ENCODE measurements around the gene SNAI3.

The SNAI3 gene

DNA sequence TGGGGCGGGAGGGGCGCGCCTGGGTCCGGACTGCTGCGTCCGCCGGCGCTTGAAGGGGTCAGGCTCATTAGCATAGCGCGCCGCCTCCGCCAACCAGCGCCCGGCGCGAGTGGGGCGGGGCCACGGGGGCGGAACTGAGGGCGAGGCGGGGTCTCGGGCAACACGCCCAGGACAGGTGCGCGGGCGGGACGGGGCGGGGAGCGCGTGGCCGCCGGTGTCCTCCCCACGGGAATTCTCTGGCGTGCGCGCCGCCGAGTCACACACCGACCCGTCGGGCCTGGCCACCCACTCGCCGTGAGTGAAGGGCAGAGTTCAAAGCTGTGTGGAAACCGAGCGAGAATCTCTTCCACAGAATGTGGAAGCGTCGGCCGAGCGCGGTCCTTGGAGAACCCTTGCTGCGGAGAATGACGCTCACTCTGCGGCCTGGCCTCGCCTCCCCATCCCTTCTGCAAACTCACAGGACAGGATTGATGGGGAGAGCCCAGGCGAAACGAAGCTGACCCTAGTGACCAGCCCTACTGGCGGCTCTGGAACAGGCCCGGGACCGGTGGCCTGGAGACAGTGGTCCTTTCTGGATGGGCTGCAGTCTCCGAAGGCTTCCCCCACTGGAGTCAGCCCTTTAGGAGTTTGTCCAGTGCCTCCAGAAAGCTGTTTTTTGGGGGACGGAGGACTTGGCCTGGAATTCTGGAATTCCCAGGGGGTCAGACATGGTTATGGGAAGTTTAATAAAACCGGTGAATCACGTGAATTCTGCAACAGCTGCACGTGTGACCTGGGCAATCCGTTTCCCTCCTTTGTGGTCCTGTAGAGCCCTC lies at the start of gene SNAI3:
Gene SNAI3 (minus strand): TSS at position 69 of the 815 bp plus-strand sequence. CDS start 101 bp downstream, outside the sequence.
- DNase-seq, result peak in 1 of 2 experiments; percentile 59

- no peak for DNase-seq
Observed at GRCh38 chr16:88736088-88736487, 49.8 kb upstream of the SNAI3 start.

DNA sequence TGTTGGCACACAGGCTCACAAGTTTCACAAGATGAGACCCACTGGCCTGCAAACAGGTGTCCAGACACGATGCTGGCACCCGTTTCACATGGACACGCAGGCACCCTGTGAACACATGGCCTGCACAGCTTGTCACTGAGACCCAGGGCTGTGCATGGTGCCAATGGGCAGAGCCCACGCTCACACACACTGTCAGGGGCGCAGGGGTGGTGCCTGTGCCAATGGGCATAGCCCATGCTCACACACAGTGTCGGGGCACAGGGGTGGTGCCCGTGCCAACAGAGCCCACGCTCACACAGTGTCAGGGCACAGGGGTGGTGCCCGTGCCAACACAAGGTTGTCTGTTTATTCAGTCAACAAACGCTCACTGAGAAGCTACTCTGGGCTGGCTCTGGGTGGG lies 49.3 kb upstream of the SNAI3 start:
- DNase-seq, result no peak

GRCh38 chr16:88735121-88735520 lies 48.8 kb upstream of the SNAI3 start:
- DNase-seq, result no peak

GRCh38 chr16:88734361-88734728 lies 48.0 kb upstream of the SNAI3 start:
- no peak for DNase-seq

- no peak for DNase-seq
Observed at GRCh38 chr16:88733630-88734360, 47.5 kb upstream of the SNAI3 start.

DNA sequence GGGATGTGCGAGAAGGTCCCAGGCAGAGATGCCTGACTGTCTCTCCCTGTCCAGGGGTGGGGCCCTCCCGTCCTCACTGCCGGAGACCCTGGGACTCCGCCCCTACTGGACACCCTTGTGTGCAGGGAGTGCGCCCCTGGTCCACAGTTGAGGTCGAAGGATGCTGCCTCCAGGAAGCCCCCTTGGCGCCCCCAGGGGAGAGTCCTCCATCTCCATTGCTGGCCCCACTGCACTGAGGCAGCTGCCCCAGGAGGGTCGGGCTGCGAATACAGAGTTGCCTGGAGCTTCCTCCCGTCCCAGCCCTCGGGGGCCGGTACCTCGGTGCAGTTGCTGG lies 46.6 kb upstream of the SNAI3 start:
- no peak for DNase-seq

DNA sequence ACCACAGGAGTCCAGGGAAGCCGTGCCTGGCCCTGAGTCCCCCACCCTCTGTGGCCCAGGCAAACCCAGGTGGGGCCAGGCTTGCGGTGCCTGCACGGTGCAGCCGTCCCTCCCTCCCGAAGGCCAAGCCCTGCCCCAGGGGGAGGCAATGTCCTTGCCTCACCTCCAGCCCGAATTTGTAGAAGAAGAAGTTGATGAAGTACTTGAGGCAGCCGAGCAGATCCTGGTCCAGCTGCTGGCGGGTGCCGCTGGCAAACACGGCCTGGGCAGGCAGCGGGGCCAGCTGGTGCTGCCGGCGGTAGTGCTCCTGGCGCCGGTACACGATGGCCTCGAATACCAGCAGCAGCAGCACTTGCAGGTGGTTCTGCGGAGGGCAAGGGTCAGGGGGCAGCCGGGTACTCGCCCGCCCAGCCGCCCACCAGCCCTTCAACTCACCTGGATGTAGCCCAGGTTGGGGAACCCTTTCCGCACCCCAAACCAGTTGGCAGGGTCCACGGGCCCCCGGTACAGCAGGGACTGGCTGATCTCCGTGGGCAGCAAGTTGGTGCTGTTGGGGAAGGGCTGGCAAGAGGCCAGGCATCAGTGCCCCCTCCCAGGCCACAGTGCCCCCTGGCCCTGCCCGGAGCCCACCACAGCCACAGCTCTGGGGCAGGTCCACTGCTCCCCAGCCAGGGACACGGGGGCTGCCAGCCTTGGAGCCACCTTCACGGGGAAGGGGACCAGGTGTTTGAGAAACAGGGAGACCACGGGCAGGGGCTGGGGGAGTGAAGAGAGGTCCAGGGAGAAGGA lies 46.1 kb upstream of the SNAI3 start:
- DNase-seq, result peak in 1 of 2 experiments; percentile 48

DNA sequence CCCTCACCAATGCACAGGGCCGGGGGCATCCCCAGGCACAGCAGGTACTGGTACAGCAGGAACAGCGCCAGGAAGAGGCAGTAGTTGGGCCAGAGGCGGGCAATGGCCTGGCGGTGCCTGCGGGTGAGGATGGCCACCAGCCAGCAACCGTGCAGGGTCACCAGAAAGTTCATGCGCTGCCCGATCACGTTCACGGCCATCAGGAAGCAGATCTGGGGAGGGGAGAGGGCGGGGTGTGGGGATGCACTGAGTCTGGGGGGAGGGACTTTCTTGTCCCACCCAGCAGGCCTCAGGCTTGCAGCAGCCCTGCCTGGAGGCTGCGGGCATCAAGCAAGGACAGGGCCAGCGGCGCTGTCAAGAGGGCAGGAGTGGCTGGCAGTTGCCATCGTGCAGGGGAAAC lies 45.4 kb upstream of the SNAI3 start:
- no peak for DNase-seq

DNA sequence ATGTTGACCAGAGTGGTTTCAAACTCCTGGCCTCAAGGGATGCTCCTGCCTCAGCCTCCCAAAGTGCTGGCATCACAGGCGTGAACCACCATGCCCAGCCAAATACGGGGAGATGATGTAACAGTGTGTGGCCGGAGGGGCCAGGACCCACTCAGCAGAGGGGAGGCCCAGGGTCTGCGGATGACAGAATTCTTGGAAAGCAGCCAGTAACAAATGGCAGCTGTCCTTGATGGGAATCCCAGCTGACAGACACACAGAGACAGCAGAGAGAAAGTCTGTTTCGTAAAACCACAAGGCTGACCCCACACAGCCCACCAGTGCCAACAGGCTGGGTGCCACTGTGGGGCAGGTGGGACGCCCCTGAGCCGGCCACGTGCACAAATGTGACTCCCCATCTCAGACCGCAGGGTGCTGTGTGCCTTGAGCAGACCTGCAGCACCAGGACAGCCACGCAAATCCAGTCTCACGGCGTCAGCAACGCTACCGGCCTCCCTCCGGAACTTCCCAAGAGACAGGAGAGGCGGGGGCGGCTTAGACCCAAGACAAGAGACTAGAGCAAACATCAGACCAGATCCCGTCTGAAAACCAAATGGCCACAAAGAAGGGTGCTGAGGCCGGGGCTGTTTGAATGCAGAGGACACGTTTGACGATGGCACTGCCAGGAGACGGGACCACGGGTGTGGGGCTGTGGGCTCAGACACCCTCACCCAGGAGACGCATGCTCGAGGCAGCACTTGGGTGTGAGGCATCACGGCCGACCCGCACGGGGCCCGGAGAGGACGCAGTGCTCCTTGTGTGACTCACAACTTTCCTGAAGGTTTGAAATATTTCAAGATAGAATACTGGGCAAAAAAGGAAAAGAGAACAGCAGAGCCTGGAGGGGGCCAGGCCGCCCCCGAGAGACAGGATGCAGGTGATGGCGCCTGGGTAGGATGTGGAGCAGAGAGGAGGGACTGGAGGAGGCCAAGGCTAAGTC lies 44.6 kb upstream of the SNAI3 start:
- no peak for DNase-seq

GRCh38 chr16:88727871-88728270 lies 41.6 kb upstream of the SNAI3 start:
- peak in 1 of 2 experiments; percentile 18 for DNase-seq

DNA sequence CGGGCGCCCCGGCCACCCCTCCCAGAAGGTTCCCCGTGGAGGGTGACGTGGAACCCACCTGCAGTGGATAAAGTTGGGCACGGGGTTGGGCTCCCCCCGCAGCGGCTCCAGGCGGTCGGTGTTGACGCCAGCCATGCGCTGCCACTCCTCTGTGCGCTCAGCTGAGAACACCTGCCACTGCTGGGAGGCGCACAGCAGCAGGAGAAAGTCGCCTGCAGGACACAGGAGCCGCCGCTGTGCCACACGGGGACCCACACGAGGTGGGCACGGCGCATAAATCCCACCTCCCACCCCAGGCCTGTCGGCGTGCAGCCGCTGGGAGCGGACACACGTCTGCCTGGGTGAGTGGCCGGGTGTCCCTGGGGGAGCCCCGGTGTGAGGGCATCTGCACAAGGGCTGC lies 40.7 kb upstream of the SNAI3 start:
- no peak for DNase-seq

DNA sequence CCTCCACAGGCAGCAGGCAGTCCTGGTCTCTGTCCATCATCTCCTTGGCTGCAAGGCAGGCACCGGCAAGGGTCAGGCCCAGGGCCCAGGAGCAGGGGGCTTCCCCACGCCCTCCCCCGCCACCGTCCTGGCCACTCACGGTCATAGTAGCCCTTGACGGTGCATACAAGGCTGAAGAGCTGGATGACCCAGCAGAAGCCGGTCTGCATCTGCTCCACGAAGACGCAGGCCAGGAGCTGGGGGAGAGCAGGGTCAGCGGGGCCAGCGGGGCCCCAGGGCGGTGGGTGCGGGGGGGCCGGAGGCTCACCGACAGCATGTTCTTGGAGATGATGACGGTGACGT lies 40.1 kb upstream of the SNAI3 start:
- no peak for DNase-seq

- no peak for DNase-seq
Observed at GRCh38 chr16:88725609-88726407, 39.5 kb upstream of the SNAI3 start.

GRCh38 chr16:88724855-88725555 lies 38.7 kb upstream of the SNAI3 start:
- no peak for DNase-seq

DNA sequence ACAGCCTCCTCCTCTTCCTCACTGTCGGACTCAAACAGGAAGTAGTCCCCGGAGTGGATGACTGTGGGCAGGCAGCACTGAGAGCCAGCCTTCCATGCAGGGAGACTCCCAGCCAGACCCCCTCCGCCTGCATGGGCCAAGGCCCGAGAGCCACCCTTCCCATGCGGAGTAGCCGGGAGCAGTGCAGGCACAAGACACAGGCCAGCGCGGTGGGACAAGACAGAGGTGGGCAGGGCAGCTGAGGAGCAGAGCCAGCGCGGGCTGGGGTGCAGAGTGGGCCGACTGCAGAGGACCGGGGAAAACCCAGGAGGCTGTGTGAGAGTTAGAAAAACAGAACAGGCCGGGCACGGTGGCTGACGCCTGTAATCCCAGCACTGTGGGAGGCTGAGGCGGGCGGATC lies 37.6 kb upstream of the SNAI3 start:
- DNase-seq, result no peak

DNA sequence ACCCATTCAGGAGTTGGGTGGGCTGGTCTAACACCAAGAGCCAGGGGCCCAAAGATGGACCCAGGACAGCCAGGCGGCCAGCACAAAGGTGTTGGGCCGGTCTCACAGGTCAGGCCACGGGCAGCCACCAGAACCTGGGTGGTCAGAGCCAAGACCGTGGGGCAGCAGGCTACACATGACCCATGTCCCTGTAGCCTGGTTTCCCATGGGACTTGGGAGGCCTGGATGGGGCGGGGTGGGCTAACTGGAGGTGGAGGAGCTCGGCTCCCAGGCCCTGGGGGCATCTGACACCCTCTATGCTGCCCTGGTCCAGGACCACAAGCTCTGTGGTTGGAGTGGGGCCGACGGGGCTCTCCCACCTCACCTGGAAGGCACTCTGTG lies 37.2 kb upstream of the SNAI3 start:
- DNase-seq, result no peak

DNA sequence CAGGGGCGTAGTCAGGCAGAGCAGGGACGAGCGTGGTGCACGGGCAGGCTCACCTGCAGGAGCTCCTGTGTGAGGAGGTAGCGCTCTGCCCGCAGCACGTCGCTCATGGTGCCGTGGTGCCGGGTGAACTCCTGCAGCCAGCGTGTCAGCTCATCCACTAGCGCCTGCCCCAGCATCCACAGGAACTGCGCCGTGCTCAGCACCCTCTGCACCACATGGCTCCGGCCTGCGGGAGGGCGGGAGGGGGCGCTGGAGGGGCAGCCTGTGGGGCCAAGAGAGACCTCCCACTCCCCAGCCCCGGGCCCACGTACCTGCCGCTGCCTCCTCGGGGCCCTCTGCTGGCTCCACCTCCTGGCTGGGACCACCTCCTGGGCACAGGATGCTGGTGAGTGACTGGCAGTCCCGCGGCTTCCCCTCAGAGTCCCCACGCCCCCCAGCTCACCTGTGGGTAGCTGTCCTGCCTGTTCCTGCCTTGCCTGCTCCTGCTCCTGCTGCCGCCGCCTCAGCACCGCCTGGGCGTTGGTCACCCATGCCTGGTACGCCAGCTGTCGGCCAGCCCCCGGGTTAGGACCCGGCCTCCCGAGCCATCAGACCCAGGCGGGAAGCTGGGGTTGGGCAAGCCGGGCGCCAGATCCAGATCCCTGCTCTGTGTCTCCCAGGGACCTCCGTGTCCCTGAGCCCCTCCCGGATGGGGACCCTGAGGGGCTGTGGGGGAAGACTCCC lies 36.6 kb upstream of the SNAI3 start:
- no peak for DNase-seq

DNA sequence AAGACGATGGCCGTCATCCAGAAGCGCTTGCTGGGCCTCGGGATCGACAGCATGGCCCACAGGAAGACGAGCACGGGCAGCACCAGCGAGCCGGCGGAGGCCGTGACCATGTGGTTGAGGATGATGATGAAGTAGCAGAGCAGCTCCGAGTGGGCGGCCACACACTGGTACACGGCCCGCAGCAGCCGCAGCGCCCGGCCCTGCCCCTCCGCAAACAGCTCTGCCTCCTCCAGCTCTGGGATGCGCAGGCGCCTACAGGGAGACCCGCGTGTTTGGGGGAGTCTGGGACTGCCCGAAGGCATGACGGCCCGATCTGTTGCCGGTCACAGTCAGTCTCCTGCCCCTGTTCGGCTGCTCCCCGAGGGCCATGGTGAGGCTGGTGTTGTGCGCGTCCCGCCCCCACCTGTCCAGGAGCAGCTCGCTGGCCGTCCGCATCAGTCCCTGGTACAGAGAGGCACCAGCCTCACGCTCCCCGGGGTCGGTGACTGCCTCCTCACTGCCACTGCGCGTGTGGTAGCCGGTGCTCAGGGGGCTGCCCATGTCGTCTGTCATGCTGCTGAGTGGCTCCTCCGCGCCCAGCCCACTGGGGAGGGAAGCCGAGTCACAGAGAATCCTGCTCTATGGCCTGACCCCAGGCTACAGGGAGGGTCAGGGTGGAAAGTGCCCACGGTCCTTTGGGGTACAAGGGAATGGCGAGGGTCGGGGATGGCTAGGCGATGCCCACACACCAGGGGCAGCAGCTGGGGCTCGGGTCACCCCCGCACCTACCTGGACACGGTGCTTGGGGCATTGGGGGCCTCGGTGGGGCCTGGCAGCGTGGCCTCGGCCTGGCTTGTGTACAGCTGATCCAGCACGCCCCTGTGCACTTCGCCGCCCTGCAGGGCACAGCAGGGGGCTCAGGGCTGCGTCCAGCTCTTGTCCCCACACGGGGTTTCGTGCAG lies 35.8 kb upstream of the SNAI3 start:
- DNase-seq, result no peak
